ENCODE results near the gene MED20. TPM values are rescaled to one million over a fixed set of nuclear protein-coding genes. Genes with fewer than 3 reads are reported as not detected.

The MED20 gene
- total RNA-seq, 1 experiment from 2014 or later: 23.7 TPM

DNA sequence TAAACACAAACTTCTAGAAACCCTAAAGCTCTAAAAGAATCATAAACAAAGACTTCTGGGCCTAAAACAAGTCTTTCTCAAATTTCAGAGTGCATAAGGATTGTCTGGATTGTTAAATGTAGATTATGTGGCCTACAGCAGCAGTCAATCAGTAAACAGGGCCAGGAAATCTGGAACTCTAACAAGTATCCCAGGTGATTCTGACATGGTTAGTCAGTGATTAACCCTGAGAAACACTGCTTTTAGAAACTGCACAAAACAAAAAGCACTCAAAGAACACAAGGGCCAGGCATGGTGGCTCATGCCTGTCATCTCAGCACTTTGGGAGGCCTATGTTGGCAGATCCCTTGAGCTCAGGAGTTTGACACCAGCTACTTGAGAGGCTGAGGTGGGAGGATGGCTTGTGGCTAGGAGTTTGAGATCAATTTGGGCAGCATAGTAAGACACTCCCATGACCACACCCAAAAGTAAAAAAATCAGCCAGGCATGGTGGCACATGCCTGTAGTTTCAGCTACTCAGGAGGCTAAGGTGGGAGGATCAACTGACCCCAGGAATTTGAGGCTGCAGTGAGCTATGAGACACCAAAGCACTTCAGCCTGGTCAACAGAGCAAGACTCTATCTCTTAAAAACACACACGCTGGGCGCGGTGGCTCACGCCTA, 5.9 kb downstream of the MED20 start:
- no peak for DNase-seq (ENCODE audit: low read depth)

DNA sequence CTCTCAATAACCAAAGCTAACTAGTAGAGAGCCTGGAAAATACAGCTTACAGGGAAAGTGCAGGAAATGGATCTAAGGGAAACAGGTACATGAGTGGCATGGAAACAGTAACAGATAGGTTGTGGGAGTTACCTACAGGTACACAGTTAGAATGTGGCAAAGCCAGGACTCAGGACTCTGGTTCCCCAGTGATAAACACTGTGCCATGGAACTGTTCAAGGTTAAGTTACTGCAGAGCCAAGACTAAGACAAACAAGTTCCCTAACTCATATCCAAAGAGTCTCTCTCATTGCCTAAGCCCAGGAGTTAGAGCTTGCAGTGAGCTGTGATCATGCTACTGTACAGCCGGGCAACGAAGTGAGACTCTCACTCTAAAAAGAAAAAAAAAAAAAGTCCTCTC, 6.6 kb downstream of the MED20 start:
- no peak for DNase-seq (ENCODE audit: low read depth)

DNA sequence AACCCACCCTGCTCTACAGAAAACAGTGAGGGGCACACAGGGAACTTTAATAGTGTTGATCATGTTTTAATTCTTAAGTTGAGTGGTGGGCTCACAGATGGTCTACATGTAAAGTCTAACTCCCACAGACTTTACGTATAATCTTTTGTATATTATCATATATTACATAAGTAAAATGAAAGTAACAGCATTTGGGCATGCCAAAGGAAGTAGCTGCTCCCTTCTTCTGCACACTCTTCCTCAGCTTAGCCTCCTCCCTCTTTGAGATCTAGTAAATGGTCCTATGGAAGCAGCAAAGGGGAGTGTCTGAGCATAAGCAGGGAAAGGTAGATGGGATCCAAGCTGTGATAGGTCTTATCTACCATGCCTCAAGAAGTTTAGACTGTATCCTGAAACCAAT, 11.2 kb downstream of the MED20 start:
- no peak for DNase-seq (ENCODE audit: low read depth)

DNA sequence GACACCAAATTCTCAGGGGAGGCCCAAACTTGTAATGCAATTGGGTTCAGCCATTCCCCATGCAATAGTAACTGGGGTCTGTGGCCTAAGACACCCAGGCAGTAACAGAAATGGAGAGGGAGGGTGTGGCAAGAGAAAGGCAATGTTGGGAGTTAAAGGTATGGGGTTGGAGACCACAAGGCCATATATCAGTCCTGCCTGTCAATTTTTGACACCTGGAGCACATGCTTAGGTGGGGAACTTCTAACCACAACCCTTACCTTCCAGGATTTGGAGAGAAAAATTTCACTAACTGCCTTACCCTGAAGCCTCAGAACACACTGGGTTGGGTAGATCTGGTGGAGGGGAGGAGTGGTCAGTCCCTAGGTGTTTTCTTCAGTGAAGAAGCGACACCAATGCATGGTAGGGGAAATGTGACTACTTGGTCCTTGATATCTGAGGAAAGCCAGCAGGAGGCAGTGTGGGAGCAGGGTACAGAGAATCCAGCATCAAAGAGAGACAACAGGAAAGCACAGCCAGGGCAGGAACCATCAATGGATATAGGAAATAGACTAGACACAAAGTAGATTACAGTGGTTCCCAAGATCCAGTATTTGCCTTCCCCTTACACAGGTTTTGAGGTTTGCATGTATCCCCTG, 18.9 kb downstream of the MED20 start:
- peak; percentile 32 for DNase-seq (ENCODE audit: low read depth)

DNA sequence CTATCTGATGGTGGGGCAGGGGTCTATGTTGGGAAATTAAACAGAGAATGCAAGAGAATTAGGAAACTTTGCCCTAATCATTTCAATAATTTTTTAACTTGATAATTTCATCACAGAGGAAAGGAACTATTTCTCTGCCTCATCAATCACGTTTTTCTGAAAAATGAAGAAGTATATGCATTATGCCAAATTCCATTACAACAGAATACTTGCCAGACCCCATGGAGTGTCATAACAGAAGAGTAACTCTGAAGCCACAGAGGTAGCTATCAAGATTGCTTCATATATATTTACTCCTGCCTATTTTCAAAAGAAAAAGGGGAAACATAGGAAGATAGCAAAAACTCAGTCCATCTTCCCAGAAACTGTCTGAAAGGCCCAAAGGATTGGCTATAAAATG, 20.1 kb downstream of the MED20 start:
- no peak for DNase-seq (ENCODE audit: low read depth)

DNA sequence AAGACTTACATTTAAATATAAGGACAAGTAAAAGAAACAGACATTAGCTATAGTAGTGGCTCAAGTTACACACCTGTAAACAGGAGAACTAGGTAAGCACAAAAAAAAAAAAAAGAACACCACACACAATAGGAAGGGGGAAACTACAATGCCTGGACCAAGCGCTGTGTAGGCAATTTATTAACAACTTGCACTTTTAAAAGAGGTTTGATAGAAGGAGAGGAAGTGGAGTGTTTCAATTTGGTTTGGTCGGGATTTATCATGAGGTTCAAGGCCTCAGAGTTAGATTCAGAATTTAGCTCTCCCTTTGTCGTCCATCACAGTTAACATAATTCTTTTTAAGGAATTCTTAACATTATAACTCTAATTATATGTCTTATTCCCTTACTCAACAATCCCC, 24.7 kb downstream of the MED20 start:
- no peak for DNase-seq (ENCODE audit: low read depth)

DNA sequence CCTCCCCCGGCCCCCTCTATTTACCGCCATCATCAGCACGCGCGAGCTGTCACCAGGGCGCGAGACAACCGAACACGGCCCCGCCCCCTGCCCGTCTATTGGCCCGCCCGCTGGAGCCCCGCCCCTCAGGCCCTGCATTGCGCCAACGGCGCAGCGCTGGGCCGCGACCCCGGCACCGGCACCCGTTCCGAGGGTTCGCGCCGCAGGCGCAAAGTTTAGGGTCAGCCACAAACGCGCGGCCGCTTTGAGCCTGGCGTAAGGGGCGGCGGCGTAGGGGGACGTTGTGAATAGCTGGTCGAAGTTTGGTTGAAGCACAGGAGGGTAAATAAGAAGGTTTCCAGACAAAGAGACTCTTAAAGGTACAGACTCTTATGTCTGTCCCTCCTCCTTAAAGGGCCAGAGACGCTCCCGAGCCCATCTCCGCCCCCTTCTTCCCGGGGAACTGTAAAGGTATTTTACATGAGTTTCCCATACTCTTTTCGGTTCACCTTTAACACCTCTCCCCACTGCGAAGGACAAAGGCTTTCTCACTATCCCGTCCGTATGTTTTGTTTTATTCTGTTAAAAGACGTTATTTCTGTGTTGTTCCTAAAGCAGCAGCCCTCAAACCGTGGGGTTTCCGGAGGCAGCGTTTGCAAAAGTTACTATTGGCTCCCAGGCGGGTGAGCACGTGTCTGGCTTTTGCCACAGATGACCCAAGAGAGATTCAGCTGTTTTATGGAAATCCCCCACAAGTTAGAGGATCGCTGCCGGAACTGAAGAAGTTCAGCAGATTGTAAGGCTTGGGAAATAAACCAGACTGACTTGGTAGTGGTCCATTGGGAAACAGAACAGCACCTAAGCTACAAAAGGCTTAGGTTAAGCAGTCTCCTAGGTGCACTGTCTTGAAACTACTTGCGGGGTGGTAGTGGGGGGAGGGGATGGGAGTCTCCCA, 25.4 kb downstream of the MED20 start, which contains the start of gene USP49:
Gene USP49, minus strand, starts transcription at position 76 of the 934 bp plus-strand sequence. CDS start 88,392 bp downstream, outside the sequence.
- DNase-seq (ENCODE audit: low read depth): peak; percentile 76

DNA sequence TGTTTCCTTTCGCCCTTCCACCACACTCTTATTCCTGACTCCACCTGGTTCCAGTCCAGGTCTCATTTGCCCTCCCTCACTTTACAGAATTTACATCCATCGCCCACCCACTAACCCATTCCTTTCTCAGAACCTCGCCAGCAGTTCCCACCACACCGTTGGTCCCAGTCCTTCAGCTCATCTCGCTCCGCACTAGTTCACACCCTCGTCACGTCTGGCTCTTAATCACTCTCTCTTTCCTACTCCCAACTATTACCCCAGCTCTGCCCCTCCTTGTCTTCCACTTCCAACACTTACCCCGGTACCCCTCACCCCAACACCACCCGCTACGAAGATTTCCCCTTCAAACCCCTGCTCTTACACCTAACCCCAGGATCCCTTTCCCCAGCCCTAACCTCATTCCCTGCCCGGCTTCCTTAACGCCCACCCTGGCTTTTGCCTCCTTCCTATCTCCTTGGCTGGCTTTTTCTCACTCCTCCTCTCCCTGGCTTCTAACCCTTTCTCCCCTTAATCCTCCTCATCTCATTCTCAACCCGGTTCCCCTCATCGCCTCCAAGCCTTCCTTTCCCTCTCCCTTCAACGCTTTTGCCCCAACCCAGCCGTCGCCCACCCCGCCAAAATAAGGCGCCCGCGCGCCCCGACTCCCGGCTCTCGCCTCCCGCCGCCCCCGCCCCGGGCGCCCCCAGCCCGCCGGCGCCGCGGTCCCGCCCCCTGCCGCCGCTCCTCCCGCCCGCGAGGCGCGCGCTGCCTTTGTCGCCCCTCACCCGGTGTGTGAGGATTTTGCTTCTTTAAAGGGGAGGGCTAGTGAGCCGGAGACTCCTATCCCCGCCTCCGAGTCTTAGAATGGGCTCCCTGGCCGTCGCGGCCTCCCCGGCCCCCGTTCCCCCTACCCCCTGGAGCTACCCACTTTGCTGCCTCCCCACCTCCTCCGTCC, 26.3 kb downstream of the MED20 start:
- DNase-seq (ENCODE audit: low read depth): no peak

DNA sequence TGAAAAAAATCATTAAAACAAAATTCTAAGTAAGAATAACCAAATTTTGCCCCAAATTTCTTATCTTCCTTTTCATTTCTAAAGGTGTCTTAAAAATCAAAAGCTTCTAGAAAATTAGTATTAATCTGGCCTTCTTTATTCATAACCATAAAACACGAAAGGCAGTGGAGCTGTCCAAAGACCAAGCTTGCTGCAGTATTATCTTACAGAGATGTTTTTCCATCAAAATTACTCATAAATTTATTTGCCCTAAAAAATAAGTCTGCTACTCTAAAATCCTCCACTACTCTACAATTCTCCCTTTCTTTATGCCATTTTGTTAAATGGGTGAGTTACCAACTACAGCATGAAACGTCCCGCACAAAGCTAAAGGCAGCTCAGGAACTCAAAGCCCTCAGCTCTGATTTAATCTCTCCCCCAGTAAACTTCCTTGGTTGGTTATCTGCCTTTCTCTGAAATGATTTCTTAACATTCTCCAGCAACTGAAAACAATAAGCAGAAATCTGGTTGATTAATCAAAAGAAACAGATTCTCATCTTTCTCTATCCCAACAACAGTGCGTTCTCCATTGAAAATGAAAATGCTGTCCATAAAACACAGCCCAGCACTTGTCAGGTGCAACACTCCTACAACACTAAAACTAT, 27.9 kb downstream of the MED20 start:
- DNase-seq (ENCODE audit: low read depth): no peak

DNA sequence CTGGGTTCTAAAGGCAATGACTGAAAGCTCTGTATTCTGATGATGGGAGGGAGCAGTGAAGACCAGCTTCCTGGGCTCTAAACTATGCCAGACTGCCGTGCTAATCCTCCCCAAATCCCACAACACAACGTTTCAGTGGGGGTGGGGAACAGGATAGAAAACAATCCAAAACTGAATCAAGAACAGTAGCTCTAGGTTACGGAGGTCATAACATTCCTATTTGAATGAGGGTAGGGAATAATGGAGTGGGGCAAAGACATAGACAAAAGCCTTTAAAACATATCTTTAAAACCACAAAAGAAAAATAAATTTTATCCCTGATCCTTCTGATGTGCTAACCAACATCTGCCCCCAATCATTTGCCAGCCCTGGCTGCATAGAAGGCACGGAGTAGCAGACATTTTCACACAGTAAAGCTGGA, 33.6 kb downstream of the MED20 start:
- DNase-seq (ENCODE audit: low read depth): no peak

DNA sequence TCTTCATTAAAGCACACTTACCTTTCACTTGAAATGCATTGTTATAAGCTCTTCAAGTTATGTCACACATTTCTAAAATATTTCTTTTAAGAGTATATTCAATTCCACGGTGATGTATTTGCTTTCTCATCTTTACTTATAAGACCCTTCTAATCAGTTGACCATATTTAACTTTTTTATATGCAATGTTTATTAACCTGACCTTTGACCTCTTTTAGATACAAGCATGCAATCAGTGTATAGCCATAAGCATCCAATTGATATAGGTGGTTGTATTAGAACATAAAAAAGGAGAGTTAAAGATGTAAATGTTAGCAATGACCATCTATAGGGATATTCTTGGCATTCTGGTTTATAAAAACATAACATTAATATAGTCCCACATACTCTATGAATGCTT, 35.0 kb downstream of the MED20 start:
- no peak for DNase-seq (ENCODE audit: low read depth)

DNA sequence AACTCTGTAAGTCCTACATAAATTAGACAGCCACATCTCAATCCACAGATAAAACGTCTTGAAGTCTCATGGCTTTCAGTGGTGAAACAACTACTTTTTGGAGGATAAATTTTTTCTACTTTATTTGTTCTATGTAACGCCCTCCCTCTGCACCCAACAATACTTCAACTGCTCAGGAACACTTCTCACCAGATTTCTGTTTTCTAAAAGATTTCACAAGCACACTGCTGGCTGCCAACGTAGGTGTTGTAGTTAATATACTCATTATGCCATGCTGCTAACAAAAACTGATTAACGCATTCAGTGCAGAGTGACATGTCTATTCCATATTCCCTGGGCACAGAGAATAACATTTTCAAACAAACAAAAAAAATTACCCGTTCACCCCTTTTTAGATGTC, 36.0 kb downstream of the MED20 start:
- DNase-seq (ENCODE audit: low read depth): no peak

DNA sequence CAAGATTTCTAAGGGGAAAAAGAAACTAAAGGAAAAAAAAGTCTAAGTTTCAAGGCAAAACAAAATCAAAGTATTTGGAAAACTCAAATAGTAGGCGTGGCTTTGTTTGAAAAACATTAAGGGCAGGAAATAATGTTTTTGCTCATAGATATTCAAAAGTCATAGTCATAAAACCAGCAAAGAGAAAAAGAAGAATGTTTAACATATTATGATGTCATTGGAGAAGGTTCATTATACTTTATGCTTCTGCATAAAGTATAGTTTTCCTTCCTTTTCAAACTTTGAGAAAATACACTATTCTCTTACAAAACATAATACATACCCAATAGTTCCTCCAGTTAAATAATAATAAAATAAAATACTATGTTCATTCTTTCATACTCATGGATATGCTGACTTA, 39.4 kb downstream of the MED20 start:
- no peak for DNase-seq (ENCODE audit: low read depth)

DNA sequence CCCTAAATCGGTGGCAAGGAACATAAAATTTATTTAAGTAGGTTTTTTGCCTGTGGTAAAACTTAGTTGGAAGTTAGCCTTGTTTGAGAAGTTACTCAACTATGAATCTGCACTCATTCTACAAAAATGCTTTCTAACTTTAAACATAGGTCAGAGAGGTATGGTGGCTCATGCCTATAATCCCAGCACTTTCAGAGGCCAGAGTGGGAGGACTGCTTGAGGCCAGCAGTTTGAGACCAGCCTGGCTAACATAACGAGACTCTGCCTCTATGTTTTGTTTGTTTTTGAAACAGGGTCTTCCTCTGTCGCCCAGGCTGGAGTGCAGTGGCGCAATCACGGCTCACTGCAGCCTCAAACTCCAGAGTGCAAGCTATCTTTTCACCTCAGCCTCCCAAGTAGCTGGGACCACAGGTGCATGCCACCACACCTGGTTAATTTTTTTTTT, 42.0 kb downstream of the MED20 start:
- no peak for DNase-seq (ENCODE audit: low read depth)

DNA sequence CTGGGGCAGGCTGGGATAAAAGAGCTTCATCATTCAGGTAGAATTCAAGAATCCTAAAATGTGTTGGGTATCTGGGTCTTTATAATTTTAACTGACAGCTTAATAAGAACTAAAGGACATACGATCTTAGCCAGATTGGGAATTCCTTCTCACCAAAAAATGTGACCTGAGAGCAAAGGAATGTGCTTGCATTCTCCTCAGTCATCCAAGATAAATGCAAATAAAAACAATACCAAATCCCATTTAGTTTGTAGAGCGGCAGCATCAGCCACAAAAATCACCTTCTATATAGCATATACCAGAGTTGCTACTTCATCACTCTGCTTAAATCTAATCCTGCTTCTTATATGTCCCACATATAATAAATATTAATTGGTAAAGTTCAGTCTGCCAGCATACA, 42.7 kb downstream of the MED20 start:
- peak; percentile 21 for DNase-seq (ENCODE audit: low read depth)

DNA sequence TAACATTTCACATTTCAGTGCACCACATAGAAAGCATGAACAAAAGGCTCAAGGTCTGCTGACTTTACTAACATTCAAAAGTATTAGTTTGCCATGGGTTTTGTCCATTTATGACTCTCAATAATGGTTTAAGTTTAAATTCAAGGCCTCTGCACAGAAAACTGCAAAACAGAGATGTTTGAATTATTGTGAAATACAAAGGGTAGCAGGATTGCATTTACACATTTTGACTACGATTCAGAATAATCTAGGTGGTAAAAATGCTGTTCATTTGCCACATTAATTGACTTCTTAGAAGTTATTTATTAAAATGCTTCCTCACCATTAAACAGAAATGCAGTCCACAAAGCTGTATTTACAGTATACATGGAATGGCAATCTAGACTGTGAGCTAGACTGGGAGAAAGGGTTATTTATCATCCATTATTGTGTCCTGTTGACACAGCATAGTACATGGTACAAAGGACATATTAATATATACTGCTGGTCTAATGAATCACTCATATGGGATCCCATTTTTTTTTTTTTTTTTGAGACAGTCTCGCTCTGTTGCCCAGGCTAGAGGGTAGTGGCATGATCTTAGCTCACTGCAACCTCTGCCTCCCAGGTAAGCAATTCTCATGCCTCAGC, 43.8 kb downstream of the MED20 start:
- DNase-seq (ENCODE audit: low read depth): no peak

DNA sequence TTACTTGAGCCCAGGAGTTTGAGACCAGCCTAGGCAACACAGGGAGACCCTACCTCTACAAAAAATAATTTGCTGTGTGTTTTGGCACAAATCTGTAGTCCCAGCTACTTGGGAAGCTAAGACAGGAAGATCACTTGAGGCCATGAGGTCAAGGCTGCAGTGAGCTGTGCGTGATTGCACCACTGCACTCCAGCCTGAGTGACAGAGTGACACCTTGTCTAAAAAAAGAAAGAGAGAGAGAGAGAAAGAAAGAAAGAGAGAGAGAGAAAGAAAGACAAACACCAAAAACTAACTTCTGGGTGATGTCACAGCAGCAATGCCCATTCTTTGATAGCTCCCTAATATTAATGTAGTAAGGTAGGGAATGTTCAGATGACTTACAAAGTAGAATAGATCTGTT, 46.2 kb downstream of the MED20 start:
- DNase-seq (ENCODE audit: low read depth): no peak

DNA sequence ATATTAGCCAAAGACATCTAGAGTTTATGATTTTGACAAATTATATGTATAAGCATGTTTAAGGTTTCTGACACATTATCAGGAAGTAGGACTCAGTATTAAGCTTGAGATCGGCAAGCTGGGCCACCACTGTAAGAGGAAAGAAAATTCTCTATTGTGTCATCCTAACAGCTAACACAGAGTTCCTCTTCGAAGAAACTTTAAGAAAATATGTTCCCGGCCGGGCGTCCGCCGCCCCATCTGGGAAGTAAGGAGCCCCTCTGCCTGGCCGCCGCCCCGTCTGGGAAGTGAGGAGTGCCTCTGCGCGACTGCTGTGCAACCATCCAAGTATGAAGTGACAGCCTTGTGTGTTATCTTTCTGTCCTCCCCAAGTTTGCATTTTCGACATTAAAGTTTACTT, 48.8 kb downstream of the MED20 start:
- DNase-seq (ENCODE audit: low read depth): no peak

DNA sequence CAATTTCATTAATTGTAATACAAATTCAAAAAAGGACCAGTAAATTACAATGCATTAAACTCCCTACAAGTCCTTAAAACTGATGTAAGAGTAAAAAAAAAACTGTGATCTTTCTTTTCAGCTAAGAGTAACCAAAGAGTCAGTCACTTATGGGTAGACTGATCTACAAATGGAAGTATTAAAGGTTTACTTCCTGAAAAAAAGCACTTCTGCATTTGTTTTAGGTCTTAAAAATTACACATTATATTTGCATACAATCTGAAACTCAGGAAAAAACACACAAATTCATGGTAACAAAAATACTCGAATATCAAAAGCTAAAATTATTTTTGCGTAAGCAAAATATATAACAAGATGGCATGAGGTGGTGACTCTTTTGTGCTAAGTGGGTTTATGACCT, 49.2 kb downstream of the MED20 start:
- no peak for DNase-seq (ENCODE audit: low read depth)

DNA sequence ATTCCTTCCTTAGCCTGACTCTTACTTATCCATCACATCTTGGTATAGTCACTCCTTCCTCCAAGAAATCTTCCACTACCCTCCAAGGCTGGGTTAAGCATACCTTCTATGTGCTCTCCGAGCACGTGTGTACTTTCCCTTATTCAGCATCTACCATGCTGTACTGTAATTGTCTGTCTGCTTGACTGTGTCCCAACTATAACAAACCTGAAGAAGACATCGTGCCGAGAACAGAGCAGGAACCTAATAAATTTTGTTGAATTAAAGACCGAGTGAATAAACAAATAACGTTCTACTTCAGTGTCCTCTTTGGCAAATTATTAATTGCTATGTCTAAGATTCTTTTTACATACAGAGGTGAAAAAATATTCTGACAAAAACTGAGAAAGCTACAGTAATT, 61.6 kb downstream of the MED20 start:
- DNase-seq (ENCODE audit: low read depth): no peak
